ENCODE measurements around the gene UCP3. TPM values are rescaled to one million over a fixed set of nuclear protein-coding genes. Genes with fewer than 3 reads are reported as not detected.

The UCP3 gene
- total and polyA plus RNA-seq, 2 of the 8 experiments (the other 6 are each of a cell fraction or from before 2014, with no cell fraction given) = 0.85 to 1.3 TPM

- H4K20me1 ChIP-seq (replicated peaks in 1 of 2; ENCODE audit: control insufficient read depth in 1 of 2, insufficient read depth in 2 of 2, low read length in 2 of 2) = no peaks in the 10 kb centered on the region
- no peaks in the 10 kb centered on the region for H3K9me3 ChIP-seq (ENCODE audit: insufficient read depth in 2 of 2, low read depth in 1 of 2, low read length in 1 of 2)
- ChIA-PET POLR2A (ENCODE audit: partially characterized antibody) (interaction anchor here (1.0 to 2.6 kb wide), 5 partner anchors 9 to 246 kb away, joined by 3 to 11 read pairs (median 5); partner anchors contain the start of genes MRPL48 and UCP2), CTCF (ENCODE audit: partially characterized antibody) (interaction anchor here (0.7 to 3.1 kb wide), 26 partner anchors 8 to 275 kb away, joined by 3 to 22 read pairs (median 4); partner anchors contain the start of gene DNAJB13)
- no peak for DNase-seq (ENCODE audit: low read depth in 1 of 2, low spot score in 2 of 2)
- no peak overlapping the region for H2BK12ac ChIP-seq (ENCODE audit: low read depth, low read length)
- WGBS, 2 experiments (ENCODE audit: extremely low coverage in 1 of 2, insufficient coverage in 1 of 2, insufficient read length in 1 of 2, insufficient replicate concordance in 2 of 2, low coverage in 1 of 2, low lambda C conversion rate in 2 of 2, missing lambda C conversion rate in 1 of 2) = 83% methylated on average over 8 of the region's 8 CpGs; no CpG with 5 or more reads in 1 of the 2 experiments
- no peak overlapping the region for H4K5ac ChIP-seq (ENCODE audit: insufficient read length, low read depth, low read length)
- H3K14ac ChIP-seq (ENCODE audit: insufficient read length) = no peak overlapping the region
- no peak overlapping the region for H3K4me3 ChIP-seq (ENCODE audit: extremely low read depth in 1 of 4, insufficient read depth in 2 of 4, low read depth in 3 of 4, low read length in 4 of 4)
- H2BK120ac ChIP-seq (replicated peaks; ENCODE audit: low read depth, low read length) = no peak overlapping the region
- no peak overlapping the region for H3K18ac ChIP-seq (ENCODE audit: extremely low read depth, low read length)
- H3K23me2 ChIP-seq (ENCODE audit: low read depth, low read length) = no peaks in the 10 kb centered on the region; the same call in 1 of the 2 replicates
- H3K36me3 ChIP-seq (ENCODE audit: control insufficient read depth in 2 of 4, insufficient read depth in 4 of 4, low read length in 3 of 4) = no peaks in the 10 kb centered on the region
- no peaks in the 10 kb centered on the region for H3K79me2 ChIP-seq (ENCODE audit: control insufficient read depth in 1 of 2, insufficient read depth in 2 of 2, low read length in 2 of 2)
- H4K91ac ChIP-seq (replicated peaks; ENCODE audit: insufficient read length, low read length) = no peak overlapping the region
- H3K56ac ChIP-seq (replicated peaks; ENCODE audit: insufficient read length, low read depth, low read length) = no peak overlapping the region
- H3K9ac ChIP-seq (replicated peaks in 1 of 4; ENCODE audit: extremely low read depth in 1 of 4, low read depth in 3 of 4, low read length in 3 of 4) = no peak overlapping the region
- no peak overlapping the region for H3K4me2 ChIP-seq (ENCODE audit: insufficient read depth in 1 of 2, low read depth in 2 of 2, low read length in 2 of 2)
- no peak overlapping the region for H2BK20ac ChIP-seq (ENCODE audit: low read length)
- no peak overlapping the region for H3K4ac ChIP-seq (replicated peaks; ENCODE audit: insufficient read length, low read depth, low read length)
- H3K4me1 ChIP-seq (replicated peaks in 1 of 4; ENCODE audit: control insufficient read depth in 3 of 4, insufficient read depth in 4 of 4, low read length in 3 of 4) = no peaks in the 10 kb centered on the region
- H2BK5ac ChIP-seq (ENCODE audit: low read depth, low read length) = no peak overlapping the region
- H3K27me3 ChIP-seq (replicated peaks in 1 of 4; ENCODE audit: control insufficient read depth in 3 of 4, extremely low read depth in 1 of 4, insufficient read depth in 3 of 4, low read length in 3 of 4) = no peaks in the 10 kb centered on the region; a peak in 1 of 7 replicates
- H4K8ac ChIP-seq (ENCODE audit: extremely low read depth, insufficient read depth, low read length) = no peak overlapping the region
- H2BK15ac ChIP-seq (ENCODE audit: low read length) = no peak overlapping the region
- TF ChIP-seq TCF12 (IDR thresholded peaks at IDR 0.05; ENCODE audit: low read depth, low read length) (no peak), HDAC2 (IDR thresholded peaks at IDR 0.05; ENCODE audit: borderline replicate concordance in 1 of 2, low read depth in 2 of 2, low read length in 2 of 2) (no peak), ZNF274 (IDR thresholded peaks at IDR 0.05; ENCODE audit: borderline replicate concordance, extremely low read depth, low read length) (no peak), KDM1A (IDR thresholded peaks at IDR 0.05; ENCODE audit: borderline replicate concordance, low read length) (no peak), CHD2 (IDR thresholded peaks at IDR 0.05; ENCODE audit: low read length) (no peak), EGR1 (IDR thresholded peaks at IDR 0.05; ENCODE audit: borderline replicate concordance, low read depth, low read length) (no peak), POU5F1 (IDR thresholded peaks at IDR 0.05; ENCODE audit: low read depth, low read length) (no peak), SP2 (IDR thresholded peaks at IDR 0.05; ENCODE audit: low read length) (no peak), BACH1 (IDR thresholded peaks at IDR 0.05; ENCODE audit: low read length) (no peak), JUND (IDR thresholded peaks at IDR 0.05; ENCODE audit: low read length) (no peak), GTF2F1 (IDR thresholded peaks at IDR 0.05; ENCODE audit: borderline replicate concordance, low read depth, low read length) (no peak), YY1 (IDR thresholded peaks at IDR 0.05; ENCODE audit: low read depth, low read length) (no peak), GABPA (IDR thresholded peaks at IDR 0.05; ENCODE audit: borderline replicate concordance, insufficient read depth, low read length) (no peak)
- FAIRE-seq = no peak
- H2AK5ac ChIP-seq (ENCODE audit: low read depth, low read length) = no peak overlapping the region
- H3K79me1 ChIP-seq (ENCODE audit: low read depth, low read length) = no peaks in the 10 kb centered on the region
- H3K23ac ChIP-seq (ENCODE audit: insufficient read length) = no peak overlapping the region
- H3K27ac ChIP-seq (ENCODE audit: low read depth, low read length) = no peak overlapping the region
- H2AFZ ChIP-seq (ENCODE audit: low read length) = peak overlapping the region; percentile 91; the same call in 1 of the 2 replicates
Observed at GRCh38 chr11:73963861-73964260, 45.0 kb downstream of the UCP3 start.

Measured in H1 (cell line).